ENCODE results near the gene MBD6.
"Not testable (repeated sequence)": the region's sequence is repeated elsewhere in the genome, so short reads cannot be mapped to it uniquely, and the experiment has no call there.

The MBD6 gene

GRCh38 chr12:57550641-57551549 is 28.3 kb downstream of the MBD6 start:
- DNase-seq (ENCODE audit: low read depth) = no peak

- DNase-seq (ENCODE audit: low read depth) = no peak
Measured at GRCh38 chr12:57551637-57552305, 29.1 kb downstream of the MBD6 start.

GRCh38 chr12:57552306-57552651 is 29.7 kb downstream of the MBD6 start:
- no peak for DNase-seq (ENCODE audit: low read depth)

- DNase-seq (ENCODE audit: low read depth) = no peak
Measured at GRCh38 chr12:57552835-57553313, 30.2 kb downstream of the MBD6 start.

GRCh38 chr12:57553343-57554202 is 30.9 kb downstream of the MBD6 start:
- no peak for DNase-seq (ENCODE audit: low read depth)

GRCh38 chr12:57554453-57554852 is 31.8 kb downstream of the MBD6 start:
- DNase-seq (ENCODE audit: low read depth) = no peak

GRCh38 chr12:57554897-57555296 is 32.3 kb downstream of the MBD6 start:
- DNase-seq (ENCODE audit: low read depth) = no peak

GRCh38 chr12:57558864-57559263 is 36.2 kb downstream of the MBD6 start:
- DNase-seq (ENCODE audit: low read depth) = no peak

- no peak for DNase-seq (ENCODE audit: low read depth)
Measured at GRCh38 chr12:57560516-57560915, 37.9 kb downstream of the MBD6 start.

GRCh38 chr12:57561117-57561516 is 38.5 kb downstream of the MBD6 start:
- not testable (repeated sequence) for DNase-seq (ENCODE audit: low read depth)

- no peak for DNase-seq (ENCODE audit: low read depth)
Measured at GRCh38 chr12:57563358-57563757, 40.7 kb downstream of the MBD6 start.

GRCh38 chr12:57564178-57564740 is 41.6 kb downstream of the MBD6 start:
- no peak for DNase-seq (ENCODE audit: low read depth)

GRCh38 chr12:57568838-57569237 is 46.2 kb downstream of the MBD6 start:
- no peak for DNase-seq (ENCODE audit: low read depth)

GRCh38 chr12:57569858-57570257 is 47.2 kb downstream of the MBD6 start:
- no peak for DNase-seq (ENCODE audit: low read depth)

GRCh38 chr12:57570438-57570837 is 47.8 kb downstream of the MBD6 start:
- not testable (repeated sequence) for DNase-seq (ENCODE audit: low read depth)

GRCh38 chr12:57571926-57572762 is 49.5 kb downstream of the MBD6 start:
- DNase-seq (ENCODE audit: low read depth) = no peak

- no peak for DNase-seq (ENCODE audit: low read depth)
Measured at GRCh38 chr12:57574795-57575194, 52.2 kb downstream of the MBD6 start.

GRCh38 chr12:57575771-57576612 is 53.4 kb downstream of the MBD6 start:
- DNase-seq (ENCODE audit: low read depth) = no peak

- no peak for DNase-seq (ENCODE audit: low read depth)
Measured at GRCh38 chr12:57576613-57577160, 54.1 kb downstream of the MBD6 start.

Data from HS-5 (cell line).